Keratinocyte (primary cell): ENCODE data around the gene GPC5. TPM values are rescaled to one million over a fixed set of nuclear protein-coding genes. Genes with fewer than 3 reads are reported as not detected.

Experiments
- DNase-seq: peaks from one replicate; pipeline ENCODE4 v3.0.0-alpha.2; 2011; ENCODE audit warnings: low read depth, missing footprints, low spot score
- FAIRE-seq: peaks from 2 replicates; lab custom pipeline; 2011; peaks lifted over from hg19 to GRCh38; lab: Jason Lieb, UNC
- H2AFZ ChIP-seq: 2 replicates; pipeline ENCODE4 v1.6.0; 2012; ENCODE audit warnings: low read length, control low read depth, inconsistent platforms; ENCODE audit not compliant: control insufficient read depth
- H3K27ac ChIP-seq: 2 replicates; pipeline ENCODE4 v1.5.1; 2011; ENCODE audit warnings: low read length; ENCODE audit not compliant: control insufficient read depth, insufficient read depth
- H3K27me3 ChIP-seq: 3 replicates; pipeline ENCODE4 v1.6.0; 2011; ENCODE audit warnings: low read length; ENCODE audit not compliant: control insufficient read depth, insufficient read depth; ENCODE audit errors: extremely low read depth
- H3K36me3 ChIP-seq, 2 experiments: 2 replicates in 1 of 2; 3 replicates in 1 of 2; pipeline ENCODE4 v1.5.1; 2011; ENCODE audit warnings: low read length in 2 of 2, mild to moderate bottlenecking in 1 of 2; ENCODE audit not compliant: control insufficient read depth in 2 of 2, insufficient read depth in 2 of 2; ENCODE audit errors: extremely low read depth in 1 of 2
- H3K4me1 ChIP-seq: 3 replicates; pipeline ENCODE4 v1.5.1; 2011; ENCODE audit warnings: low read length; ENCODE audit not compliant: control insufficient read depth, insufficient read depth; ENCODE audit errors: extremely low read depth
- H3K4me2 ChIP-seq: 3 replicates; pipeline ENCODE4 v1.6.0; 2011; ENCODE audit warnings: low read depth, low read length; ENCODE audit not compliant: control insufficient read depth, insufficient read depth; ENCODE audit errors: extremely low read depth
- H3K4me3 ChIP-seq, 3 experiments: fragments of 200-600 bp in 1 of 3; sonication (generic) in 1 of 3; 2 replicates in 2 of 3; 3 replicates in 1 of 3; pipeline ENCODE4 v1.5.1; 2011 to 2016; ENCODE audit warnings: low read length in 3 of 3, mild to moderate bottlenecking in 3 of 3, control low read depth in 2 of 3, inconsistent platforms in 1 of 3, low read depth in 1 of 3, mixed read lengths in 1 of 3, mixed run types in 1 of 3, moderate library complexity in 1 of 3; ENCODE audit not compliant: control insufficient read depth in 2 of 3, insufficient read depth in 2 of 3; ENCODE audit errors: extremely low read depth in 1 of 3
- H3K79me2 ChIP-seq: 2 replicates; pipeline ENCODE4 v1.6.0; 2012; ENCODE audit warnings: low read length; ENCODE audit not compliant: control insufficient read depth, insufficient read depth
- H3K9ac ChIP-seq: 3 replicates; pipeline ENCODE4 v1.6.0; 2011; ENCODE audit warnings: low read length; ENCODE audit not compliant: control insufficient read depth, insufficient read depth; ENCODE audit errors: extremely low read depth
- H3K9me1 ChIP-seq: 3 replicates; pipeline ENCODE4 v1.6.0; 2011; ENCODE audit warnings: low read length; ENCODE audit not compliant: control insufficient read depth, insufficient read depth; ENCODE audit errors: extremely low read depth
- H3K9me3 ChIP-seq: 2 replicates; pipeline ENCODE4 v1.5.1; 2012; ENCODE audit warnings: low read depth, low read length; ENCODE audit not compliant: control insufficient read depth
- H4K20me1 ChIP-seq: 3 replicates; pipeline ENCODE4 v1.6.0; 2011; ENCODE audit warnings: low read length; ENCODE audit not compliant: control insufficient read depth, insufficient read depth; ENCODE audit errors: extremely low read depth
- CTCF ChIP-seq, 3 experiments: IDR thresholded peaks in 1 of 3; conservative IDR thresholded peaks in 1 of 3; optimal IDR thresholded peaks in 1 of 3; 2 replicates in 2 of 3; 3 replicates in 1 of 3; pipeline versions ENCODE3 to v1.5.1; 2011; ENCODE audit warnings: low read length in 3 of 3, mild to moderate bottlenecking in 3 of 3, moderate library complexity in 2 of 3, control low read depth in 1 of 3, inconsistent platforms in 1 of 3; ENCODE audit not compliant: insufficient read depth in 2 of 3; ENCODE audit errors: extremely low read depth in 1 of 3
- EZH2 ChIP-seq: IDR thresholded peaks from one replicate; pipeline ENCODE4 v1.6.1; 2012; ENCODE audit warnings: inconsistent platforms, mild to moderate bottlenecking, low read length, moderate library complexity
- dilution Hi-C: fragments of 300-500 bp; cut with MboI; formaldehyde crosslinking; loops from one replicate; pipeline ENCODE4 v1.7.0; 2020; ENCODE audit warnings: low sequenced_read_pairs; ENCODE audit not compliant: extremely low pct_ligation_motif_present
- polyA plus RNA-seq, 5 experiments: library from polyadenylated mRNA; depleted of rRNA in 3 of 5; stranded (reverse) in 3 of 5; stranded (forward) in 1 of 5; unstranded in 1 of 5; fragments of >200 nt; gene quantifications; 1 replicate in 1 of 5; 2 replicates in 3 of 5; 3 replicates in 1 of 5; pipeline versions ENCODE4 v1.2.1 to v1.2.3, GENCODE V29; 2011 to 2012; ENCODE audit warnings: missing spikeins in 2 of 5, low read depth in 1 of 5, low replicate concordance in 1 of 5

The GPC5 gene
- polyA plus RNA-seq, 1 donor (not counting 4 experiments of a cell fraction or from before 2014, with no cell fraction given): 0.10 TPM

GRCh38 chr13:92560883-92561282 is 1162.5 kb downstream of the GPC5 start:
- no peaks in the 10 kb centered on the region for H3K4me1 ChIP-seq
- no peaks in the 10 kb centered on the region for H4K20me1 ChIP-seq
- DNase-seq (no peak), FAIRE-seq (no peak)
- H3K9ac ChIP-seq: no peak overlapping the region
- H2AFZ ChIP-seq: no peak overlapping the region
- H3K9me3 ChIP-seq: no peaks in the 10 kb centered on the region
- H3K4me3 ChIP-seq: no peak overlapping the region
- no peak overlapping the region for H3K27ac ChIP-seq
- H3K36me3 ChIP-seq: no peaks in the 10 kb centered on the region
- H3K9me1 ChIP-seq: no peaks in the 10 kb centered on the region
- dilution Hi-C loops: no loop called here
- H3K4me2 ChIP-seq: no peak overlapping the region
- no peaks in the 10 kb centered on the region for H3K27me3 ChIP-seq
- no peaks in the 10 kb centered on the region for H3K79me2 ChIP-seq
- TF ChIP-seq EZH2: no peak
- no peak for TF ChIP-seq CTCF (optimal IDR thresholded peaks at IDR 0.05 in 1 of 3, IDR thresholded peaks at IDR 0.05 in 1 of 3, conservative IDR thresholded peaks at IDR 0.05 in 1 of 3; ENCODE audit: extremely low read depth in 1 of 3, insufficient read depth in 2 of 3, low read length in 3 of 3)

- DNase-seq (no peak), FAIRE-seq (no peak)
- Histone ChIP-seq H3K27me3 (no peaks in the 10 kb centered on the region), H3K27ac (no peak overlapping the region), H3K4me1 (no peaks in the 10 kb centered on the region), H3K9me1 (no peaks in the 10 kb centered on the region), H4K20me1 (no peaks in the 10 kb centered on the region), H3K36me3 (no peaks in the 10 kb centered on the region), H2AFZ (no peak overlapping the region), H3K9ac (no peak overlapping the region), H3K79me2 (no peaks in the 10 kb centered on the region), H3K4me2 (no peak overlapping the region), H3K4me3 (no peak overlapping the region), H3K9me3 (no peaks in the 10 kb centered on the region)
- dilution Hi-C loops: no loop called here
- TF ChIP-seq CTCF (optimal IDR thresholded peaks at IDR 0.05 in 1 of 3, IDR thresholded peaks at IDR 0.05 in 1 of 3, conservative IDR thresholded peaks at IDR 0.05 in 1 of 3; ENCODE audit: extremely low read depth in 1 of 3, insufficient read depth in 2 of 3, low read length in 3 of 3): no peak
- TF ChIP-seq EZH2: no peak
Observed at GRCh38 chr13:92564942-92565341, 1166.5 kb downstream of the GPC5 start.
